T-helper 9 cell (primary cell): Measurements from ENCODE around the gene AHDC1.
A peak's percentile ranks its signal among the peaks of the same experiment; 100 is the strongest.
"Not testable (repeated sequence)": the region's sequence is repeated elsewhere in the genome, so short reads cannot be mapped to it uniquely, and the experiment has no call there.

Source experiments
- DNase-seq: peaks from one replicate; pipeline ENCODE4 v3.0.0-alpha.2; 2020

The AHDC1 gene

DNA sequence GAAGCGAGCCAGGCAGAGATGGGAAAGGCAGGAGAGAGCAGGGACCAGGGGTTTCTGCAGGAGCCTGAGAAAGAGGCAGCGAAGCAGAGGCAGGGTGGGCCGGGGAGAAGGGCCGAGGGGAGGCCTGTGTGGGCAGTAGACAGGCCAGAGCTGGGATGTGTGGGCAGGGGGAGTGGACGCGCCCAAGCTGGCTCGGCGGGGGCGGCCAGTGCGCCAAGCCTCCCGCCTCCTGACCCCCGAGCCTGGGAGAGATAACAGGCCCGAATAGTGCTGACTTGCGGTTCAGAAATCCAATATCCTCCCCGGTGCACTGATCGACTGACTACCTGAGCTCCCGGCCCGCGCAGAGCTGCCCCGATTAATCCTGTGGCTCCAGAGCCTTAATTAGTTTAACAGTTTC lies 41.9 kb downstream of the AHDC1 start:
- no peak for DNase-seq

GRCh38 chr1:27561124-27561899 lies 42.6 kb downstream of the AHDC1 start:
- DNase-seq: no peak

- DNase-seq: no peak
Measured at GRCh38 chr1:27560268-27561123, 43.4 kb downstream of the AHDC1 start.

DNA sequence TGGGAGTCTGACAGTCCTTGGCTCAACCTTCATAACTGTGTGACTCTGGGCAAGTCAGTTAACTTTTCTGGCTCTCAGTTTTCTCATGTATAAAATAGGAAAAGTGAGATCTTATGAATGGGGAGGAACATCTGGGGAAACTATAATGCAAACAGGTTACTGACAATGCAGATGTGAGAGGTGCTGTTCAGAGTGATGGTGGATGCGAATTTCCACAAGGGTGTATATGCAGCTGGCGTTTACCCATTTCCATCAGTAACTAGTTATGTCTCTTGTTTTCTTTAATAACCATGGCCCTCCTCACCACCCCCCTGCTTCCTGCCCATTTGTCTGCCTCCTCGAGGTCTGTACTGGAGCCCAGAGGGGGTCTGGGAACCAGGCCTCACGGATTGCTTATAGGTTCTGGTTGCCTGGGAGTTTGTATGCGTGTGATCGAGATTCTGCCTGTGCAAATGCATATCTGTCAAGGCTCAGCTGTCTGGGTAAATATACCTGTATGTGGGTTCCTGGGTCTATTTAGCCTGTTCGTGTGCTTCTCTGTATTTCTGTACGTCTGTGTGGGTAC lies 44.4 kb downstream of the AHDC1 start:
- no peak for DNase-seq

- no peak for DNase-seq
Measured at GRCh38 chr1:27557596-27558340, 46.2 kb downstream of the AHDC1 start.

DNA sequence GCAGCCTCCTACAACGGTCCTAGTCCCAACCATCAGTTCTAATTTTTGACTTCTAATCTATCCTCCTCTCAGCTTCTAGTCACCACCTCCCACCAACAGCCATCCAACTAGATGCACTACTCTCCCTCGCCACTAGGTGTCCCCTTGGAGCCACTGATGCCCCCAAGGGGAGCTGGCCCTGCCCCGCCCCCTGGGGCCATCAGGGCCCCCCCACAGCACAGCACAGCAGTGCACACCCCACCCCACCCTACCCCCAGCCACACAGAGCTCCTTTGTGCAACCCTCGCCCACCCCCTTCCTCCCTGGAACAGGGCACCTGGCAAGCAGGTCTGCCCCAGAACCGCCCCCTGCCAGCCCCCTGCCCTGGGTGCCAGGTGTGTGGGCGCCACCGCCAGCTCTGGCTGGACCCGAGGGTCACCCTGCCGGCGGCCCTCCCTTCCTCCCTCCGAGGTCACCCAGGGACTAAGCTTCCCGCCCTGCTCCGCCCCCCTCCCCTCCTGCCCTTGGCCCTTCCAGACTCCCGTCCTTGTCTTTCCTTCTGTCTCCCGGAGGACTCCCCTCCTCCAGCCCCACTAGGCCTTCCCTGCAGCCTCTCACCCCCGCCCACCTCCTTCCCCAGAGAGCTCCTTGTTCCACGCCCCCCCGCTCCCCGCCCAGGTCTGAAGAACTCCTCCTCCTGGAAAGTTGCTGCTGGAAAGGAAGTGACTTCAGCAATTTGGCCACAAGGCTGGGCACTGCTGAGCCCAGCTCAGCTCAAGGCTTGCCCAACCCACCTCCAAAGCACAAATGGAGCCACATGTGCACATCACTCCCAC lies 47.0 kb downstream of the AHDC1 start:
- DNase-seq: peak; percentile 67

DNA sequence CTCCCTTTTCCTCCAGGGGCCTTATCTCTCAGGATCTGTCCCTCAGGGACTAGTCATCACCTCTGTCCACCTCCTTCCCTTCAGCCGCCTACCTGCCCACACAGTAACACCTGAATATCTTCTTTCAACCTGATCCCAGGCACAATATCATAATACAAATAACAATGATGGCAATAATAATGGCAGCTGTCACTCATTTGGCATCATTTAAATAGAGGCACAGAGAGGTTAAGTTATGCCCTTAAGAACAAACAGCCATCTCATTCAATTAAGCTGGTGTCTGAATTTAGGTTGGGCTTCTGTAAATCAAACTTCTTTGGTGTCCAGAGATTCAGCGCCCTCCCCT lies 47.5 kb downstream of the AHDC1 start:
- DNase-seq: no peak

DNA sequence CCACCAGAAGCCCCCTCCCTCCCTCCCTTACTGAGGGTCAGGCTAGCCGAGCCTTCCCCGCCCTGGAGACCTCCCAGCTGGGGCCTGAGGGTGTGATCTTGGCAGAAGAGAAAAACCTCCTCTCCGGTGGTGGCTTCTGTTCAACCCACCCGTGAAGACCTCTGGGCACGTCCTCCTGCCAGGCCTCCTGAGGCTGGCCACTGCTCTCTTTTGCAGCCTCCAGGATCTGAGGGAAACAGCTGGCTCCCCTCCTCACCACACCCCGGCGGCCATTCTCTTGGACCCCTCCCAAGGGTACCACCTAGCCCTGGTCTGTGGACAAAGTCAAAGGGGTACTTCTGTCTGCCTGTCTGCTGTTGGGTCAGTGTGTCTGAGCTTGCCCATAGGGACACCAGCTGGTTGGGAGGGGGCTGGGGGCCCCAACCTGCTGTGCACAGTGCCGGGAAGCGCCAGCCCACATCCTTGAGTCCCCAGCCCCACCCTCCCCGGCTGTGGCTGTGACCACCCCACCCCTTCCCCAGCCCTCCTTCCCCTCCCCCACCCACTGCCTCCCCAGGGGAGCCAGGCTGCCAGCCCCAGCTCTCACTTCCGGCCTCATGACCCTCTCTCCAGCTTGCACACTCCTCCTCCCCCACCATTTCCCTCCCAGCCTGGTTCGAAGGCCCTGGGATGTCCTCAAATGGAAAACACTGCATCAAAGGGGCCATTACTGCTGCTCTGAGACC lies 48.1 kb downstream of the AHDC1 start:
- DNase-seq: no peak

DNA sequence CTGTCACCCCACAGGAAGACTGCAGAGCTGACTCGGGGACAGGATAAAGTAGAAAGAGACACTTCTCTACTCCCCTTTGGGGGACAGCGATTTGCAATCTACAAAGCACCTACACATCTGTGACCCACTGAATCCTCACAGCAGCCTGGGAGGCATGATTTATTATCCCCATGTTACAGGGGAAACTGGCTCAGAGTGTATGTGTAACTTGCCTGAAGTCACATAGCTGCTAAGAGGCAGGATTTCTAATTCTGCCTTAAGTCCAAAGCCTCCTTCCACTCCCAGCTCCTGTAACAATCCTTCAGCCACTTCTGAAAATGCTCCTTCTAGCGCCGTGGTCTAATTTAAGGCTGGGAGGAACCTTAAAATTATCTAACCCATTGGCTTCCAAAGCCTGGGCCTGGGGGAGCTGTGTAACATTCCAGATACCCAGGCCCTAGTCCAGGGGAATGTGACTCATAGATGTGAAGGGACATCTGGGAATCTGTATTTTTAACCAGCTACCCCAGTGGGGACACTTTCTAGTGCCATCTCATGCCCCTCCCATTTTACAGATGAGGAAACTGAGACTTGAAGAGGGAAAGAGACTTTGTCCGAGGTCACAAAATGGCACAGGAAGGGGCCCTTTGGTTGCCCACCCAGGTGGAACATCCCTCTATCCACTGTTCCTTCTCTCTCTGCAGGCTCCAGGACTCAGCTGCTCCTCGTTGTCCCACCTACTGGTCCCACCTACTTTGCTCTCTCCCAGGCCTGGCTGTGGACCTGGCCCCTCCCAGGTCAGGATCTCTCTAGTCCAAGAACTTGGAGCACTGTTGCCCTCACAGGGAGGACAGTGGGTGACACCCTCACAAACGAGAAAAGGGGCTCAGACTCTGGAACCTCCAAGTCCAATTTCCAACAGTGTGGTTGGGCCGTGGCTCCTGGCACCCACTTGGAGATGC lies 48.9 kb downstream of the AHDC1 start:
- DNase-seq: no peak

DNA sequence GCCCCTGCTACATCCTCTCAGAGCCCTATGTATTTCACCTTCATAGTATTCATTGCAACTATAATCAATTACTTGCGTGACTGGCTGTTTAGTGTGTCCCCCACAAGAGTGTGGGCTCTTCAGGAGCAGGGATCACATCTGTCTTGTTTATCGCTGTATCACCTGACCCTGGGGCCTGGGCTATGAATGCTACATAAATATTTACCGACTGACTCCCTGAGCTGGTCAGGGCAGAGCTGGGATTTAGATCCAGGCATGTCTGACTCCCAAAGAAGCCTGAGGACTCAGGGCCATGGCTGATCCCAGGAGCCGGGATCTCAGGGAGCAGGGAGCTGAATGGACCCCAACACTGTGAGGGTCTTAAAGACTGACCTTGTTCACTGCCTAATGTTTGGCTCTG lies 49.7 kb downstream of the AHDC1 start:
- DNase-seq: no peak

- DNase-seq: not testable (repeated sequence)
Measured at GRCh38 chr1:27553823-27554222, 50.1 kb downstream of the AHDC1 start.

DNA sequence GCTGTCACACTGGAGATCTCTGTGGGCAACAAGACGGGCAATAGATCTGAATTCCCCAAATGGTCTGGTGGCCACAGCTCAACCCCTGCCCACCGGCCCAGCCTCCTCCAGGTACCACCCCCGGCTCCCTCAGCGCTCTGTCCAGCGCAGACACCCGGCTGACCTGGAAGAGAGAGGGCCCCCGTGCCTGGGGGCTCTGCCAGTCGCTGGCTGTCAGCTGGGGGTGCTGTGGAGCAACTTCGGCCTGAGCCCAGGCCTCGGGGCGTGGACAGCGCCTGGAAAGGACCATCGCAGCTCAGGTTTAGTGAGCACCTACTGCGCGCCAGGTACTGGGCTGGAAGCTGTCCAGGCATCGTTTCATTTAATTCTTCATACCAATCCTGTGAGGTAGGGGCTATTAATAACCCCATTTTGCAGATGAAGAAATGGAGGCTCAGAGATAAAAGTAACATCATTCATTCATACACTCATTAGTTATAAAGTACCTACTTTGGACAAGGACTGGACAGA lies 51.0 kb downstream of the AHDC1 start:
- no peak for DNase-seq

DNA sequence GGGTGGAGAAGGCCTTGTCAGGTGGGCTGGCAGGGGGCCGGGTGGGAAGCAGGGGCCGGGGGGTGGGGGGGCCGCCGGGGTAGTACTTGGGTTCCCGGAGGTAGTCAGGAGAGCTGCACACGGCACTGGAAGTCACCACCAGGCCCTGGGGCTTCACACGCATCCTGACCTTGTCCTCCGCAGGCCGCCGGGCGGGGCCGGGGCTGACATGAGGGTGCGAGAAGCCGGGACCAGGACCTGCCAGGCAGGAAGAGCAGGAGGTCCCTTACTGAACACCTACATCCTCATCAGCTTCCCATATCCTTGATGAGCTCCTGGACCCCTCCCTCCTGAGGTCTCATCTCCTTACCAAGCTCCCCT lies 52.0 kb downstream of the AHDC1 start:
- no peak for DNase-seq

- no peak for DNase-seq
Measured at GRCh38 chr1:27551170-27551952, 52.6 kb downstream of the AHDC1 start.

DNA sequence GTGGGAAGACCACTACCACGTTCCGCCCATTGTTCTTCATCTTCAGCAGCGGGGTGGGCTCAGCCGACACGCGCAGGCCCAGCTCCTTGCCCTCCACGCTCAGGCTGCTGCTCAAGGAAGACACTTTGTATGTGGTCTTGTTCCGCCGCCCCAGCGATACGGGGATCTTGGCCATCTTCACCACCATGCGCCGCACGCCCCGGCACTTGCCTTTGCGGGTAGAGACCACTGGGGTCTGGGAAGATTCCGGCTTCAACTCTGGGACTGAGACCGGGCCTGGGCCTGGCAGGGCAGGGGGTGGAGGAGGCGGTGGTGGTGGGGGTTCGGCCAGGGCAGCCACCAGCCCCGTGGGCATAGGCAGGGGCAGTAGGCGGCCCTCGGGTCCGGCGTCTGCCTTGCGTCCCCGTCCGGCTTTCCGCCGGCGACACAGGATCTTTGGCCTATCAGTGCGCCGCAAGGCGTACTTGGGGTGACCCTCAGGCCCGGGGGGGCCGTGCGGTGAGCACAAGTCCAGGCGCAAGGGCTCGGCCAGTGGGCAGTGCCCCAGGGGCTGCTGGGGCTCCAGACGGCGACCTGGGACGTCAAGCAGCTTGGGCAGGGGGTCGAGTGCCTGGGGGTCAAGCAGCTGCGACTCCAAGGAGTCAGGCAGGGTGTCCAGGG lies 53.3 kb downstream of the AHDC1 start:
- no peak for DNase-seq

- no peak for DNase-seq
Measured at GRCh38 chr1:27549807-27550408, 54.0 kb downstream of the AHDC1 start.

- DNase-seq: no peak
Measured at GRCh38 chr1:27548858-27549719, 54.9 kb downstream of the AHDC1 start.
